AG04450 (cell line): ENCODE data around the gene APOO. TPM values are rescaled to one million over a fixed set of nuclear protein-coding genes. Genes with fewer than 3 reads are reported as not detected.

Experiments used
- CTCF ChIA-PET: fragments of 300-600, 350-600 bp; formaldehyde crosslinking; extraction: SDS; loops from one replicate; lab custom pipeline; 2022; ENCODE audit warnings: antibody characterized with exemption, inconsistent platforms; lab: Charles Lee
- POLR2A ChIA-PET: fragments of 350-600 bp; formaldehyde crosslinking; extraction: SDS; loops from one replicate; lab custom pipeline; 2021; ENCODE audit warnings: antibody characterized with exemption, inconsistent platforms; lab: Yijun Ruan, JAX
- DNase-seq: peaks from one replicate; pipeline ENCODE4 v3.0.0-alpha.2; 2011; ENCODE audit warnings: low read depth, low spot score
- H3K27ac ChIP-seq: one replicate; pipeline ENCODE4 v1.5.1; 2012; ENCODE audit warnings: low read depth, low read length, control low read depth
- H3K27me3 ChIP-seq: one replicate; pipeline ENCODE4 v1.6.0; 2012; ENCODE audit warnings: low read length; ENCODE audit not compliant: control insufficient read depth, insufficient read depth
- H3K4me3 ChIP-seq: 2 replicates; pipeline ENCODE4 v1.5.1; 2011; ENCODE audit warnings: mild to moderate bottlenecking, low read depth, low read length, control low read depth
- H3K9me3 ChIP-seq: 2 replicates; pipeline ENCODE4 v1.5.1; 2012; ENCODE audit warnings: low read length; ENCODE audit not compliant: control insufficient read depth, insufficient read depth
- CTCF ChIP-seq: IDR thresholded peaks from 2 replicates; pipeline ENCODE4 v1.5.1; 2011; ENCODE audit warnings: low read depth, low read length, control low read depth, inconsistent platforms
- polyA plus RNA-seq: library from polyadenylated mRNA; depleted of rRNA; stranded (reverse); fragments of >200 nt; gene quantifications from 2 replicates; pipeline ENCODE4 v1.2.3, GENCODE V29; 2011; rRNA removed

APOO gene
- polyA plus RNA-seq, 1 experiment: 16.3 TPM

- ChIA-PET CTCF (interaction anchor here (0.8 to 5.1 kb wide), 11 partner anchors 13 to 123 kb away, joined by 3 to 63 read pairs (median 5); no protein-coding TSS in a partner anchor), POLR2A (interaction anchor here (0.7 to 2.4 kb wide), 8 partner anchors 27 to 242 kb away, joined by 3 to 60 read pairs (median 8); partner anchors contain the start of gene ACOT9)
- H3K27me3 ChIP-seq: no peaks in the 10 kb centered on the region
These were observed 123.9 kb downstream of the APOO start for GRCh38 chrX:23783589-23784469.

More at GRCh38 chrX:23783589-23784469, 123.9 kb downstream of the APOO start:
- DNase-seq: no peak
- no peak for TF ChIP-seq CTCF
- H3K4me3 ChIP-seq: peak overlapping the region; percentile 82
- H3K9me3 ChIP-seq: no peaks in the 10 kb centered on the region
- peak overlapping the region; percentile 68 for H3K27ac ChIP-seq

Other genes starting within 250 kb of the APOO start
- 278 and 345 TPM in 2 replicates for gene PRDX4, start 240.4 kb downstream of the APOO start, polyA plus RNA-seq
- gene ACOT9, start 164.7 kb downstream of the APOO start, polyA plus RNA-seq: 45.7 and 62.5 TPM in 2 replicates
- gene SAT1, start 124.8 kb downstream of the APOO start, polyA plus RNA-seq: 151 and 202 TPM in 2 replicates
- gene CXorf58, start 68 bp upstream of the APOO start, polyA plus RNA-seq: not detected in 2 replicates
- gene KLHL15, start 119.2 kb upstream of the APOO start, polyA plus RNA-seq: 4.0 and 6.2 TPM in 2 replicates
- 117 and 139 TPM in 2 replicates for gene EIF2S3, start 147.0 kb upstream of the APOO start, polyA plus RNA-seq
- gene ZFX, start 241.8 kb upstream of the APOO start, polyA plus RNA-seq: 16.2 and 23.1 TPM in 2 replicates